WTC11 (cell line): ENCODE data around the gene DHX8.

Source experiments
- SP1 ChIP-seq: sonication (generic); formaldehyde crosslinking; conservative IDR thresholded peaks from 2 replicates; pipeline ENCODE4 v1.8.1; 2022; ENCODE audit warnings: missing genetic modification reagents
- ZNF219 ChIP-seq: sonication (generic); formaldehyde crosslinking; IDR thresholded peaks from 2 replicates; pipeline ENCODE4 v1.8.0; 2023; ENCODE audit warnings: missing genetic modification reagents, mild to moderate bottlenecking, borderline replicate concordance

GRCh38 chr17:43556292-43556691, 72.5 kb downstream of the DHX8 start:
- no peak for TF ChIP-seq SP1 (CRISPR knock-in tag)
- TF ChIP-seq ZNF219 (CRISPR knock-in tag), result no peak
